A375 (cell line): Measurements from ENCODE around the gene GGCX. TPM values are rescaled to one million over a fixed set of nuclear protein-coding genes. Genes with fewer than 3 reads are reported as not detected.

Source experiments
- small RNA-seq: library from RNA; depleted of rRNA; stranded (forward); fragments of <200 nt; gene quantifications from one replicate; pipeline ENCODE3, GENCODE V24; 2014
- total RNA-seq: library from RNA; depleted of rRNA; stranded (reverse); fragments of >200 nt; shearing (Covaris generic); gene quantifications from 2 replicates; pipeline ENCODE4 v1.2.3, GENCODE V29; 2014; rRNA removed

The GGCX gene
- total RNA-seq: 36.9 and 40.5 TPM in 2 replicates

DNA sequence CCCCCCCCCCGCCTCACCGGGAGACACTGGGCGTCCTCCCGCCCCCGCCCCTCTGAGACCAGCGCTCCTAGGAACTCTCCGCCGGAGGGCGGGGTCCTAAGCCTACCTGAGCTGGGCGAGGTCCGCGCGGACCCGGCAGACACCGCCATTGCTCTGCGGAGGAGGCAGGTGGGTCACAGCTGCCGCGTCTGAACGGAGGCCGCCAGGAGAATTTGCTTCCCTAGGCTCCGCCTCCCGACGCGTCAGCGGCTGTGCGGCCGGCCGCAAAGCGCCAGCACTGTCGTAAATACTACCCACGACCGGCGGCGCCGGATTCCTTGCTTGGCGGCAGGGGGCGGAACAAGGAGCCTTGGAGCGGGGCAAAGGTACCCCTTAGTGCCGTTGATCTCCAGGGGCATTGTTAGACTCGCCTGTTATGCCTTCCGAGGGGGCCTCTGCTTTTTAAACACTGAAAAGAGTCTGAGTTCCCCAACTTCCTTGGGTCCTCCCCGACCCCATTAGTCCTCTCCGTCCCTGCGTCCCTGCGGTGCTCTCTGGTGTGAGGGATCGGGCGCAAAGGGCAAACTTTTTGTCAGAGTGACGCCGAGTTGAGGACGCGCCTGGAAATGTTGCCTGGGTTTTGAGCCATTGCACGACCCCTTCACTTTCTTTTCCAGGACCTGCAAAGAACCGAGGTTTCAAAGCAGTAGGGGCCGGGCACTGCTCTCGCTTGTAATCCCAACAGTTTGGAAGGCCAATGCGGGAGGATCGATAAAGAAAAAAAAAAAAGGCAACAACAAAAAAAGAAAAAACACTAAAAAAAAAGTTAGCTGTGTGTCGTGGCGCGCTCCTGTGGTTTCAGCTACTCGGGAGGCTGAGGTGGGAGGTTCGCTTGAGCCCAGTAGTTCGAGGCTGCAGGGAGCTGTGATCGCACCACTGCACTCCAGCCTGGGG lies at the start of gene GGCX:
TSS of gene GGCX (minus strand) at position 214 of the 933 bp plus-strand sequence. CDS start at position 149, 65 bp downstream.

DNA sequence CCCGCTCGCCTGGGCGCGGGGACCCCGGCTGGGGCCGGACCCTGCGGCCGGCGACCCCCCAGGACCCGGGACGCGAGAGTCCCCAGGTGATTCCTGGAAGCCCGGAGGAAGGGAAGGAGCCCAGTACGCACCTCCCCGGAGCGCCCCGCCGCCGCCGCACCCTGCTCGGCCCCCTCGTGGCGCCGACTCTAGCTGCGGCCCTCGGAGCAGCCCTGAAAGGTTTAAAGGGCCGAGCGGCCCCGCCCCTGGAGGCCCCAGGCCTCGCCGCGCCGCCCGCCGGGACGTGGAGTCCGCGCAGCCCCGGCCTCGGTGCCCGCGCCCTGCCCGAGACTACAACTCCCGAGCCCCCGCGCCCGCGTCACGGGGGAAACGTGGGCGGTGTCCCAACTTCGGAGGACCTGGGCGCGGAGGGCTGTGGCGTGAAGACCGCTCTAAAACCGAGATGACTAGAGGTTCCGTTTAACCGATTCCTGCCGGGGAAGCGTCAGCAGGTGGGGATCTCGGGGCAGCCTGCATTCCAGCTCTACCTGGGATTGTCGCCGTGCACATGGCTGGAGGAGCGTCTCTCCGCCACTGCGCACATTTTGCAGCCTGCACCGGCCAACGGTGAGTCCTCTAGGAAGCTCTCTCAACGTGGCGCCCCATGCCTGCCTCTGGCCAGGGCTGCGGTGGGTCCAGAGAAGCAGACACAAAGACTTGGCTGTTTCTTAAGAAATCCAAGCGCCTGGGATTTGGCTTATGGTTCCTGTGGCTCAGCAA lies 41.4 kb upstream of the GGCX start, which contains the start of gene TMEM150A:
TSS of gene TMEM150A (minus strand) at position 223 of the 759 bp plus-strand sequence. CDS start 750 bp downstream, outside the sequence.

DNA sequence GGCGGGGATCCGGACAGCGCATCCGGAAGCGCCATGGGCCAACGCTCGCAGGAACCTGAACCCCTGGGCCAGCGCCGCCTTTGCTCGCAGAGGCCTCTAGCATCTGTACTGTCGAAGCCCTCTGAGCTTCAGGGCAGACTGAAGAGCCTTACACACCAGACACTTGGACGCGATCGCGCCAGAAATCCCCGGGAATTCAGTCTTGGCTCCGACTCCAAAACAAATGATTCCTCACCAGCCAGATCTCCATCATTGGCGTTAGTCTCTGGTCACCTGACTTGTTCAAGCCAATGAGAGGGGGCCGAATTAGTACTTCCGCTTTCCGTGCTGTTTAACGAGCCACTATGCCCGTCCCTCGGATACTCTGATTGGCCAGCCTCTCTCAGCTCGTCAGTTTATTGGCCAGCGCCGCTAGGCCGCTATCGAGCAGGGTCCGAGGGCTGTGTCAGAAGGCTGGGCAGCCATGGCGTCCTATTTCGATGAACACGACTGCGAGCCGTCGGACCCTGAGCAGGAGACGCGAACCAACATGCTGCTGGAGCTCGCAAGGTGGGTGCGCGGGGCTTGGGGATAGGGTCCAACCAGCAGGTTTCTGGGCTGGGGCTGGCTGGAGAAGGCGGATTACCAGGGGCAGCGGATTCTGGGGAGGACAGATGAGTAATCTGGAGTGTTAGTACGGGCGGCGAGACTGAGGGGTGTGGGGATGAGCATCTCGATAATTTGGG lies 34.2 kb upstream of the GGCX start, which contains the start of gene RNF181:
TSS of gene RNF181 (plus strand) at position 445 of the 725 bp plus-strand sequence. CDS start at position 464, 19 bp downstream.

GRCh38 chr2:85584354-85584856 lies 23.1 kb upstream of the GGCX start, which contains the start of gene VAMP5:
Gene VAMP5 (plus strand): TSS chr2:85584431. CDS start chr2:85584491, 60 bp downstream.

DNA sequence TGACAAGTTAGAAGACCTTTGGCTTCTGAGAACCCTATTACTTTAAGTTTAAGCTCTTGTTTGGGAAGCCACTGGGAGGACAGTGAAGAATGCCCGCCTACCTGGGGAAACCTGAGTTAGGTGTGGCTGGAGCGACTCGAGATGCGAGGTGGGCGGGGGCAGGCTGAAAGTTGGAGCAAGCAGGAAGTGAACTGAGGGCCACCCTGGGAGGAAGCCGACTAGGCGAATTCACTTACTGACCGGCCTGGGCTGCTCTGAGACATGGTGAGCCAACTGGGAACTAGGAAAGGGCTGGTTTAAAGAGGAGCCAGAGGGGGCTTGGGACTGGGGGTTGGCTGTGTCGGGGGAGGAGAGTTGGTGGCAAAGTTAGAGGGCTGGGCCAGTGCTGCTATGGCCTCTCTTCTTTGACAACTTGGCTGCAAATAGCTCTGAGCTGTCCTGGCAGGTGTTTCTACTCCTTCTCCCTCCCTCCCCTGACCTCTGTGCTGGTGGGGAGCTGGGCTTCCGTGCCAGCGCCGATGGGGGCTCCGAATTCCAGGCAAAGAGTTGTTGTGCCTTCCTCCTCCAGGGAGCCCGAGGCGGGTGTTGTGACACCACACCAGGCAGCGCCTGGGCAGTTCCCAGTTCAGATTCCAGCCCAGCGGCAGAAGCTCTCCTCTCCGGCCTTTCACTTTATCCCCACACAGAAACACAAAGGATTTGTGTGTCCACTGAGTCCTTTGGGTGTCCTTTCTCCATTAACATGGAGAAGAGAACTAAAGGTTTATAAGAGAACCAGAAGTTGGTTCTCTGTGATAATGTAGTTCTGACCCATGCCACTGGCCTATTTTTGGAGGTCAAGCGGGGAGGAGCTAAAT lies 16.3 kb upstream of the GGCX start, which contains the start of gene VAMP8:
TSS of gene VAMP8 (plus strand) at position 201 of the 857 bp plus-strand sequence. CDS start at position 262, 61 bp downstream.

DNA sequence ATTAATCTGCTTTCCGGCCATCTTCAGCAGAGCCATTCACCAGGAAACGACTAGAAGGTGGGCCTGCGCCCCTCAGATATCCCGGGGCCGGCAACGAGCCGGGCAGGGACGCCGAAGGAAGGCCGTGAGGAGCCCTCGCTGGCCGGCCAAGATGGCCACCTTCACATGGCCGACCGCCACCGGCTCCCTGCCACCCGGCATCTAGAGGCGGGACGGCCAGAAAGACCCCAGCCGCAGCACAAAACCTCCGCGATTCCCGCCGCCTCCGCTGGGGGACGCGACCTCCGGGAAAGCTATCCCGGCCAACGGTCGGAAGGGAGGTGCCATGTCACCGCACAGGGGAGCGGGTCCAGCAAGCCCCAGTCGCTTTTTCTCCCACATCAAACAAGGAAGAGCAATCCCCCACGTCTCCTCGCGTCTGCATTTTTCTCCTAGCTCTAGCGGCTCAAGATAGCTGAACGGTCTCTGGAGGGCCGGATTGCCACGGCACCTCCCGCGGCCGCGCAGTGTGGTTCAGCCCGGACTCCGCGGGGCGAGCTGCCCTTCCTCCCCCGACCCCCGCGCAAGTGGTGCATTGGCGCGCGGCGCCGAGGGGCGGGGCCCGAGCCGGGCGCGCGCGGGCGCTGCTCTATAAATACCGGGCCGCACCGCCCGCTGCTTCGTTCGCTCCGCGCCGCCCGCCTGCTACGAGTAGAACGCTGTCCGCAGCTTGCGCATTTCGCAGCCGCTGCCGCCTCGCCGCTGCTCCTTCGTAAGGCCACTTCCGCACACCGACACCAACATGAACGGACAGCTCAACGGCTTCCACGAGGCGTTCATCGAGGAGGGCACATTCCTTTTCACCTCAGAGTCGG lies 22.6 kb downstream of the GGCX start, which contains the start of gene MAT2A:
TSS of gene MAT2A (plus strand) at position 662 of the 854 bp plus-strand sequence. CDS start at position 782, 120 bp downstream.

Small RNA genes within 50 kb of the gene (small RNA-seq; reads per million reads assigned to genes)
- not detected for gene RN7SL126P

Other genes with a start within 250 kb of the GGCX start
- 93.8 and 94.8 TPM in 2 replicates for gene TGOLN2, start 233.5 kb downstream of the GGCX start, total RNA-seq
- 24.2 and 24.9 TPM in 2 replicates for gene RETSAT, start 207.0 kb downstream of the GGCX start, total RNA-seq
- gene ELMOD3, start 206.7 kb downstream of the GGCX start, total RNA-seq: 7.8 and 11.9 TPM in 2 replicates
- 164 and 165 TPM in 2 replicates for gene CAPG, start 151.1 kb downstream of the GGCX start, total RNA-seq
- gene SH2D6, start 142.8 kb downstream of the GGCX start, total RNA-seq: 0.24 and 0.60 TPM in 2 replicates
- gene MAT2A, start 22.3 kb downstream of the GGCX start, total RNA-seq: 188 and 191 TPM in 2 replicates
- gene VAMP8, start 16.1 kb upstream of the GGCX start, total RNA-seq: 21.2 and 22.0 TPM in 2 replicates
- gene VAMP5, start 22.9 kb upstream of the GGCX start, total RNA-seq: 31.3 and 38.8 TPM in 2 replicates
- gene RNF181, start 34.3 kb upstream of the GGCX start, total RNA-seq: 137 and 156 TPM in 2 replicates
- 5.5 and 7.2 TPM in 2 replicates for gene TMEM150A, start 41.2 kb upstream of the GGCX start, total RNA-seq
- 31.9 and 33.1 TPM in 2 replicates for gene C2orf68, start 50.6 kb upstream of the GGCX start, total RNA-seq
- 112 and 120 TPM in 2 replicates for gene USP39, start 54.7 kb upstream of the GGCX start, total RNA-seq
- not detected in 2 replicates for gene SFTPB, start 106.7 kb upstream of the GGCX start, total RNA-seq
- gene GNLY, start 132.9 kb upstream of the GGCX start, total RNA-seq: not detected in 2 replicates
- gene ATOH8, start 192.5 kb upstream of the GGCX start, total RNA-seq: 7.6 and 10.0 TPM in 2 replicates